Vein endothelial cell (primary cell): ENCODE results near the gene C16orf74. TPM values are rescaled to one million over a fixed set of nuclear protein-coding genes. Genes with fewer than 3 reads are reported as not detected.

ENCODE experiments used
- small RNA-seq: library from RNA; depleted of rRNA; stranded (forward); fragments of <200 nt; gene quantifications from one replicate; pipeline ENCODE3, GENCODE V24; 2012
- total RNA-seq: library from RNA; depleted of rRNA; stranded (reverse); fragments of >200 nt; gene quantifications from 2 replicates; pipeline ENCODE4 v1.2.3, GENCODE V29; 2012

The C16orf74 gene
- 24.2 and 34.3 TPM in 2 replicates for total RNA-seq

DNA sequence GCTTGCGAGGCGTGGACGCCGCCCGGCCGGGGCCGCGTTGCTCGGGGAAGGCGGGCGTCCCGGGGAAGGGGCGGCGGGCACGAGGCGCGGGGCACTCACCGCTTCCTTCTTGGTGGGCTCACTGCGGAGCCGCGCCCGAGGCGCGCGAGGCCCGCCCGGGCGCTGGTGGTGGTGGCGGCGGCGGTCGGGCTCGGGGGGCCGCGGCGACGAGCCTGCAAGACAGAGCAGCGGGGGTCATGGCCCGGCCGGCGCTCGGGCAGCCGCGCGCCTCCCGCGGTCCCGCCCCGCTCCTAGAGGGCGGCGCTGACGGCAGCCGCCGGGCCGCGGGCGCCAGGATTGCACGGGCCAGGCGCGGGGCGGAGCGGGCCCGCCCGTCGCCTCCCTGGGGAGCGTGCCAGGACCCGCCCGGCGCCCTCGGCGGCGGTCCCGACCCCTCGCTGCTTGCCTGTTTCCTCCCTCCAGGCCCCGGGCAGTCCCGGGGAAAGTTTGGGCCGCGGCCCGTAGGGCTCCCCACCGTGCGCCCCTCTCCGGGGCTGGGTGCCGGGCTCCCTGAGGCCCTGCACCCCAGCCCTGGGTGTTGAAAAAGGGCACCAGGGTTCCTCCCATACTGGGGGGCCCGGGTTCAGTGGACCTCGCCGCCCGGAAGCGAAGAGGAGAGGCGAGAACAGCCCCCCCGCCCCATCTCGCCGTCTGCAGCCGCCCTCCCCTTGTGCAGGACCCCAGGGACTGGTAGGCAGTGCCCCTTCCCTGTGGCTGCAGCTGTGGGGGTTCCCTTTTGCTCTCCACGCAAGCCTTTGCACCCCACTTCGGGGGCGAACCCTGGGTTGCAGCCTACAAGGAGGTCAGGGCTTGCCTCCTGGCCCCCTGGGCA is at the start of gene C16orf74:
C16orf74 (minus strand) TSS at position 270 of the 871 bp plus-strand sequence. CDS start 15,879 bp downstream, outside the sequence.

DNA sequence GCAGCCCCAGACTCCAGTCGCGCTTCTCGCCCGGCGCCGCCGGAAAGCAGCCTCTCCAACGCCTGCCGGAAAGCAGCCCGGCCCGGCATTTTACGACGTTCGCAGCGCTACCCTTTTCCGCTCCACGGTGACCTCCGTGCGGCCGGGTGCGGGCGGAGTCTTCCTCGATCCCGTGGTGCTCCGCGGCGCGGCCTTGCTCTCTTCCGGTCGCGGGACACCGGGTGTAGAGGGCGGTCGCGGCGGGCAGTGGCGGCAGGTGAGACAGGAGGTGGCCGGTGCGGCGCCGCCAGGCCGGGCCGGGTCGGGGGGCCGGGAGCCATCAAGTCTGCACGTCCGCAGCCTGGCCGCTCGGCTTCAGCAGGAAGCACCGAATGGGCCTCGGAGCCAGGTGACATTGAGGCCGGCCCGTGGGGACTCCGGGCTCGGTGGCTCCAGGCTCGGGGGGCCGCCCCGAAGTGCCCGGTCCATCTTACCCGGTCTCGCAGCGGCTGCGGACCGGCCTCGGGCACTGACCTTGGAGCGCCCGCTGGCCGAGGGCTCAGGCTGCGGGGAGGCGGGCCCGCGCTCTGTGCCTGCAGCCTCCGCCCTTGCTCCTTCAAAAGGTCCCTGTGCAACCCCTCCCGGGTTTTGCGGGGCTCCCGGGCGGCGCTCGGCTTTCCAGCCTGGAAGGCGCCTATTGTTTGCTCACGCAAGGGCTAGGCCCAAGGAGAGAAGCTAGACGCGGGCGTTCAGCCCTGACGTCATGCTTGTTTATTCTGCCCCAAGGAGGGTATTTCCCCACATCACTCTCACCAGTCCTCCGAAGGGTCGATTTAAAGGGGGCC is 48.8 kb upstream of the C16orf74 start, which contains the start of the genes COX4I1 and EMC8:
COX4I1 (plus strand) TSS at position 199 of the 824 bp plus-strand sequence. CDS start 1,511 bp downstream, outside the sequence.
EMC8 (minus strand) TSS at position 48 of the 824 bp plus-strand sequence. CDS start 249 bp downstream, outside the sequence.

DNA sequence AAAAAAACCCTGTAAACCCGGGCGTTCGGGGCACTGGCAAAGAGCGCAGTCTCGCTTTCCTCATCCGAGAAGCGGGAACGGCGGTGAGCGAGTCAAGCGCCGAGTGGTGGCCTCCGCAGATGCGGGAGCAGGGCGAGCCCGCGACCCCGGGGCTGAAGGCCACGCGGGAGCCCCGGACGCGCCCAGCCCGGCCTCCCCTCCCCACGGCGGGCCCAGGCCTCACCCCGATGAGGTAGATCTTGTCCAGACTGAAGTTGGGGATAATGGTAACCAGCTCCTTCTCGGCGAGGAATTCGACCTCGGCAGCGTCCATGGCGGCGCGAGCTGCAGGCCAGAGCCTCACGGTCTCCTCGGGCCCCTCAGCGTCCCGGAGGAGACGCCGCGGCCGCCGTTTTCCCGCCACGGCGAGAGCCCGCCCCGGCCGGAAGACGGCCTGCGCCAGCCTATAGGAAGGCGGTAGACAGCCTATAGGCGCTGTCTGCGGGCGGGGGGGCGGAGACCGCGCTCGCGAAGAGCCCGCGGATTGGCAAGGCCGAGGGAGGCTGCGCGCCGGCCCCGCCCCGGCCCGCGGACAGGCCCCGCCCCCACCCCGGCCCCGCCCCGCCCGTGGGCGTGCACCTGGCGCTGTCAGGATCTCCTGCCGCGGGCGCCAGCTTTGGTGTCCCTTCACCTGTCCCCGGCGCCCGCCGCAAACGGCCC is 62.2 kb downstream of the C16orf74 start, which contains the start of gene GINS2:
GINS2 (minus strand) TSS at position 369 of the 699 bp plus-strand sequence; CDS start at position 313, 56 bp downstream.

Small RNA genes lying within 50 kb of the gene (small RNA-seq; reads per million reads assigned to genes)
- gene RN7SL381P (not detected), gene RNU1-103P (not detected)

Other genes with a start within 250 kb of the C16orf74 start
- 14.4 and 15.0 TPM in 2 replicates for gene GSE1, start 137.8 kb downstream of the C16orf74 start, total RNA-seq
- gene GINS2, start 62.1 kb downstream of the C16orf74 start, total RNA-seq: 4.9 and 11.7 TPM in 2 replicates
- gene EMC8, start 48.4 kb upstream of the C16orf74 start, total RNA-seq: 43.4 and 50.5 TPM in 2 replicates
- 350 and 372 TPM in 2 replicates for gene COX4I1, start 48.6 kb upstream of the C16orf74 start, total RNA-seq
- under 0.01 and 0.10 TPM in 2 replicates for gene IRF8, start 148.1 kb upstream of the C16orf74 start, total RNA-seq